ENCODE data around the gene LARGE1.

DNA sequence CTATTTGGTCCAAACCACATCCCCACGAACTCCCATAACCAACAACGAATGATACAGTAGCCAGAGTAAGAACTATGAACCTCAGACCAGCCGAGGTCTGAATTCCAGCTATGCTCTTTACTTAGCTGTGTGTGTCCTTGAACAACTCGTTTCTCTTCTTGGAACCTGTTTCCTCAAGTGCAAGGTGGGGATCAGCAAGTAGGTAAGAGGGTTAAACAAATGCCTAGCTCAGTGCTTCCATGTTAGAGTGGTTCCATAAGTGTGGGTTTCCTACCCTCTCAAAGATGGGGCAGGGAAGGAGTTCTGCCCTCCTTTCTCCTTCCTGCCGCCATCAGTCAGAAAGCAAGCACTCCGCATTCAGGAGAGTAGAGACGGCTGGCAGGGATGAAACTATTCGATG is 578.7 kb downstream of the LARGE1 start:
- TF ChIP-seq, protein P1, sequence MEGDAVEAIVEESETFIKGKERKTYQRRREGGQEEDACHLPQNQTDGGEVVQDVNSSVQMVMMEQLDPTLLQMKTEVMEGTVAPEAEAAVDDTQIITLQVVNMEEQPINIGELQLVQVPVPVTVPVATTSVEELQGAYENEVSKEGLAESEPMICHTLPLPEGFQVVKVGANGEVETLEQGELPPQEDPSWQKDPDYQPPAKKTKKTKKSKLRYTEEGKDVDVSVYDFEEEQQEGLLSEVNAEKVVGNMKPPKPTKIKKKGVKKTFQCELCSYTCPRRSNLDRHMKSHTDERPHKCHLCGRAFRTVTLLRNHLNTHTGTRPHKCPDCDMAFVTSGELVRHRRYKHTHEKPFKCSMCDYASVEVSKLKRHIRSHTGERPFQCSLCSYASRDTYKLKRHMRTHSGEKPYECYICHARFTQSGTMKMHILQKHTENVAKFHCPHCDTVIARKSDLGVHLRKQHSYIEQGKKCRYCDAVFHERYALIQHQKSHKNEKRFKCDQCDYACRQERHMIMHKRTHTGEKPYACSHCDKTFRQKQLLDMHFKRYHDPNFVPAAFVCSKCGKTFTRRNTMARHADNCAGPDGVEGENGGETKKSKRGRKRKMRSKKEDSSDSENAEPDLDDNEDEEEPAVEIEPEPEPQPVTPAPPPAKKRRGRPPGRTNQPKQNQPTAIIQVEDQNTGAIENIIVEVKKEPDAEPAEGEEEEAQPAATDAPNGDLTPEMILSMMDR (IDR thresholded peaks at IDR 0.05): no peak
- TF ChIP-seq POLR2A (IDR thresholded peaks at IDR 0.05): no peak
